CD4-positive, alpha-beta T cell treated with Interleukin-10 for 1 hour (primary cell): ENCODE measurements around the gene EPB41.
A peak's percentile ranks its signal among the peaks of the same experiment; 100 is the strongest.
"Not testable (repeated sequence)": the region's sequence is repeated elsewhere in the genome, so short reads cannot be mapped to it uniquely, and the experiment has no call there.

ENCODE experiments used
- DNase-seq: peaks from one replicate; pipeline ENCODE4 v3.0.0-alpha.2; 2020

Gene EPB41

DNA sequence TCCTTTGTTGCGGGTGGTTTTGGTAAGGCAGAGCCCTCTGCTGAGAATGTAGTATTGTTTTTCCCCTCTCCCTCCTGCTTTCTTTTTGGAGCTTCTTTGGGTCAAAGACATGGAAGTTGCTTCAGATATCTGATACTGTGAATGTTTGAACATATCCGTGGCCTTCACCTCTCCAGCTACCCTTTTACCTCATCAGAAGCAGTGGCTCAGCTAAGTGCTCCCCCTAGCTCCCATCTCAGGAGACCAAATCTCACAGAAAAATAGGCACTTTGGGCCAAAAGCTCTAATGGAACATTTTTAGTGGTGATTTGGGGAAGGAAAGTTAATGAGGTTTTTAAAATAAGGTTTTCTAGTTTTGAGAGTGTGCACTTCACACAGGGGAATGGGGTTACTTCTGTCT lies 203.0 kb downstream of the EPB41 start:
- no peak for DNase-seq

GRCh38 chr1:29119121-29119929 lies 205.0 kb downstream of the EPB41 start:
- no peak for DNase-seq

- DNase-seq = no peak
Measured at GRCh38 chr1:29120367-29120766, 206.0 kb downstream of the EPB41 start.

GRCh38 chr1:29120947-29121485 lies 206.6 kb downstream of the EPB41 start:
- DNase-seq = peak; percentile 69

DNA sequence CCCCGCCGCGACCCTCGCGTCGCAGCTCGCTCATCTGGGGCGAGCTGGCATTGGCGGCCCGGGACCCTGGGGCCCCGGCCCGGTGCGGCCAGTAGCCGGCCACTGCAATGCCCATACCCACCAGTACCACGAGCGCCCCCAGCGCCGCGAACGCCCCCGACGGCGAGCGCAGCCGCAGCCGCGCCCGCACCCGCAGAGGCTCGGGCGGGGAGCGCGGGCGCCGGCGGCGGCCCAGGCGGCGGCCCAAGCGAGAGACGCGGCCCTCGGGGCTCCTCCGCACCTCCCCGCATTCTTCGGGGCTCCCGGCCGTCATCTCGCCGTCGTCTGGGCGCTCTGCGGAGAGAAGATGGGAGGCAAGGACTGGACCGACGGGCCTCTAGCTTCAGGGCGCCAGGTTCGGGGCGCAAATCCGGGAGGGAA lies 207.2 kb downstream of the EPB41 start:
- DNase-seq = no peak

DNA sequence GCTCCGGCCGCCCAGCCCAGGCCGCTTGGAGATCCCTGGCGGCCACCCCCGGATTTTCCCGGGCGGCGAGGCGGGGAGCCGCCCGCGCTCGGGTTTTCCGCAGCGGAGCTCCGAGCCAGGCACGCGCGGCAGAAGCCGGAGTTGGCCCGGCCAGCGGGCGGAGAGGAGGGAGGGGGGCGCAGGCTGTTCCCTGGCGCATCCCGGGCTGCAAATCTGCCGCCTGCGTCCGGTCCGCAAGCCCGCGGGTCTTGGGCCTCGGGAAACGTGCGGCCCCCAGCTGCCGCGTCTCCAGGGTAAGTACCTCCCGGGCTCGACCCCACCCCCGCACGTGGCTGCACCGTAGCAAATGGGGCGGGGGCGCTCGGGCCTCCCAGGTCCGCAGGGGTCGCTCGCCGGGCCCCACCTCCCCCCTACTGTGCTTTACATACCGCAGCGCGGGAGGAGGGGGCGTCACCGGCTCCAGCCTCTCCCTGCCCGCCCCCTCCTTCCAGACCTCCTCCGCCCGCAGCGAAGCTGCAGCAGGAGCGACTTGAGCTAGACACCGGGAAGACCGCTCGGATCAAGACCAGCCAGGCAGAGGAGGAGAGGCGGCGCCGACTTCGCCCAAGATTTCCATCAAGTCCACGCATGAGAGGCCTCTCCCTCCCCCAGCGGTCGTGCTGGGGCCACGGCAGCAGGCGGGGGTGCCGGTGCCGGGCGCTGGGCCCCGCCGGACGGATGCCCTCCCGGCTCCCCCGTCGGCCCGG lies 207.7 kb downstream of the EPB41 start:
- DNase-seq = peak; percentile 11

- no peak for DNase-seq
Measured at GRCh38 chr1:29122682-29123052, 208.3 kb downstream of the EPB41 start.

DNA sequence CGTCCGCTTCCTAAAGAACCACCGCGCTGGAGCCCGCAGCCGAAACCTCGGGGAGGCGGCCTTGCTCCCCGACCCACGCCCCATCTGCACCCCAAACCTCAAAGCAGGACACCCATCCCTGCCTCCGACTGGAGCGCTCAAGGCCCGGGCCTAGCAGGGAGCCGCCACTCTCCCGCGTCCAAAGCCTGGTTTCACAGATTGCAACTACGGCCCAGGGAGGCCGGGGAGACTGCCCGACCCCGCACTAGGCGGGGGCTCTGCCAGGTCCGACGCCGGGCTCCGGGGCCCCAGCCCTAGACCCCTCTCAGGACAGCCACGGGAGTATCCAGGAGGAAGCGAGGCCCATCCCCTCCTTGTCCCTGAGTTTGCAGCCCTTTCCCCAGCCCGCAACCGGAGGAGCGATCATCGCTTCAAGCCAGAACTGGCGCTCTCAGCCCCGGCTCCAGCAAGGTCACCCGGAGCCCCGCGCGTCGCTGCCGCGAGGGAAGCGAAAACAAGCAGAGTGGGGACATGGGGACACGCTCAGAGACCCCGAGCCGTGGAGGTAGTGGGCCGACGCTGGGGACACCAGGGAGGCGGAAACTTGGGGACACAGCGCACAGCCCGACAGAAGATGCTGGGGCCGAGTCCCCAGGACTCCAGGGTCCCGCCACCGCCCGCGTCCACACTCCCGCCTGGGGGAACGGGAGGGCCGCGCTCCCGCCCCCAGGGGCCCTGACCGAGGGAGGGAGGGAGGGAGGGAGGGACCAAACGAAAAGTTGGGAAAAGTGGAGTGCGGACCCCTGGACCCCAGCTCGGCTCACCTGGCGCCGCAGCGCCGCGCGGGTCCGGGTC lies 208.9 kb downstream of the EPB41 start:
- peak; percentile 22 for DNase-seq

GRCh38 chr1:29123887-29124365 lies 209.6 kb downstream of the EPB41 start, which contains the start of gene TMEM200B:
Gene TMEM200B (minus strand): TSS chr1:29123903. CDS start chr1:29121828, 2,075 bp downstream.
- no peak for DNase-seq

GRCh38 chr1:29124366-29125236 lies 210.2 kb downstream of the EPB41 start:
- DNase-seq = peak; percentile 52

- no peak for DNase-seq
Measured at GRCh38 chr1:29125237-29125641, 210.9 kb downstream of the EPB41 start.

GRCh38 chr1:29125788-29126187 lies 211.4 kb downstream of the EPB41 start:
- no peak for DNase-seq

- no peak for DNase-seq
Measured at GRCh38 chr1:29126198-29126597, 211.8 kb downstream of the EPB41 start.

DNA sequence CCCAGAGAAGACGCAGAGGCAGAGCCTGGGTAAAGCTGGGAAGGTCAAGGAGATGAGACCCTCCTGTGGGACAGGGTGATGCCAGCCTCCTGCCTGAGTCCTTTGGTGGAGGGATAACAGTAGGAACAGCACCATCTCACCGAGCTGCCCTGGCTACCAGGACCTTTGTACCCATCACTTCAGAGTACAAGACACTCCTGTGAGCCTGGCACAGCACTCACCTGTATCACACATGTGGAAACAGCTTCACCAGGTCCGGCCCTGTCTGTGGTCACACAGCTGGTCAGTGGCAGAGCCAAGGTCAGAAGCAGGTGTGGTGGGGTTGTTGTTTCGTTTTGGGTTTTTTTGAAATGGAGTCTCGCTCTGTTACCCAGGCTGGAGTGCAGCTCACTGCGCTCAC lies 214.4 kb downstream of the EPB41 start:
- DNase-seq = no peak

GRCh38 chr1:29129916-29130315 lies 215.5 kb downstream of the EPB41 start:
- DNase-seq = no peak

- DNase-seq = not testable (repeated sequence)
Measured at GRCh38 chr1:29131056-29131455, 216.7 kb downstream of the EPB41 start.

DNA sequence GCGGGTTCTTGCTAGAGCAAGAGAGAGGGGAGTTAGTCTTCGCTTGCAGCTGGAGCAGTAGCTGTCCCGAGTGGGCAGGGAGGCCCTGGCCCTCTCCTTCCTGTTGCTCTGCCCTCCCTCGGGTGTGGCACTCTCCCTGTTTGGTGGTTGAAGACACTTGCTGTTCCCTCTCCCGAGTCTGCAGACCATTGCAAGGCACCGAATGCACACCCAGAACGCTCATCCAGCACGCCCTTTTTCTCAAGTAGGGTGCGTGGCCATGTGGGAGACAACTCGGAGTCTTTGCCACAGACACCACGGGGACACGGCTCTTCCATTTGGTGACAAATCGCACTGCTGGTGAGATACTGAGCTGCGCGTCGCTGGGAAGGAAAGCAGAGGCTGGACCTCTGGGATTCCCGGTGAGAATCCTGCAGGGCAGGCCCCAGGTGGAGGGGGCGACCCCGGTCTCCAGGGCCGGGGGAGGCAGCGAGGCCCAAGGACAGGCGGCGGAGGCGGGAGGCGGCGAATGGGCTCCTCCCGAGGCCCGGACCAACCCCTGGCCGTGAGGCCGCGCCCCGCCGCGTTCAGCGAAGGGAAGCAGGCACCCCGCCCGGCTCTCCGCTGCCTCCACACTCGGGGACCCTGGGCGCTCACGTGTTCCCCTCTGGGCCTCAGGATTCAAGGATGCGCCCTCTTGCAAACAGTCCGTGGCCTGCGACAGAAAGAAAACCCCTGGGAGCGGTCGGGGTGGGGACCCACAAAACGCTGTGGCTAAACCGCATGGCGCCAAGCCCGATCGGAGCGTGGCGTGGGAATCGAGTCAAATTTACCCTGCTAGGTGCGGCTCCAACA lies 219.7 kb downstream of the EPB41 start:
- no peak for DNase-seq

GRCh38 chr1:29134695-29135028 lies 220.3 kb downstream of the EPB41 start:
- DNase-seq = no peak

GRCh38 chr1:29136391-29136915 lies 222.1 kb downstream of the EPB41 start:
- DNase-seq = no peak

GRCh38 chr1:29142714-29143113 lies 228.3 kb downstream of the EPB41 start:
- DNase-seq = no peak

GRCh38 chr1:29144178-29144577 lies 229.8 kb downstream of the EPB41 start:
- DNase-seq = no peak
